Liver (tissue), 3 donors: ENCODE results near the gene CFAP69.

Experiments used
- ATF3 ChIP-seq: IDR thresholded peaks from 2 replicates; pipeline ENCODE4 v1.6.1; 2016; ENCODE audit warnings: antibody characterized with exemption
- CTCF ChIP-seq: fragments of 150-350 bp; IDR thresholded peaks from 2 replicates; pipeline ENCODE4 v1.5.1; 2017; ENCODE audit warnings: improper control_type of control experiment, low read depth, low read length; ENCODE audit not compliant: missing input control
- EGR1 ChIP-seq, 2 donors: IDR thresholded peaks; 2 replicates each; pipeline ENCODE4 v1.6.1; 2016 to 2018; ENCODE audit warnings: antibody characterized with exemption in 2 of 2, low read depth in 2 of 2
- FOXA1 ChIP-seq: IDR thresholded peaks from 2 replicates; pipeline ENCODE4 v1.6.1; 2016; ENCODE audit warnings: antibody characterized with exemption
- HNF4A ChIP-seq, 2 donors: conservative IDR thresholded peaks; 2 replicates each; pipeline ENCODE4 v1.6.1; 2016; ENCODE audit warnings: antibody characterized with exemption in 2 of 2, mild to moderate bottlenecking in 2 of 2
- JUND ChIP-seq, 2 donors: IDR thresholded peaks; 2 replicates each; pipeline ENCODE4 v1.6.1; 2016; ENCODE audit warnings: antibody characterized with exemption in 2 of 2
- RAD21 ChIP-seq, 2 donors: IDR thresholded peaks; 2 replicates each; pipeline ENCODE4 v1.6.1; 2016; ENCODE audit warnings: antibody characterized with exemption in 2 of 2, mild to moderate bottlenecking in 2 of 2
- RXRA ChIP-seq, 2 donors: IDR thresholded peaks; 2 replicates each; pipeline ENCODE4 v1.6.1; 2017 to 2018; ENCODE audit warnings: antibody characterized with exemption in 2 of 2, mild to moderate bottlenecking in 1 of 2
- YY1 ChIP-seq: IDR thresholded peaks from 2 replicates; pipeline ENCODE4 v1.6.1; 2016; ENCODE audit warnings: antibody characterized with exemption, mild to moderate bottlenecking
- donor health status: healthy.
- donor health status: healthy.

- no peak for TF ChIP-seq EGR1 (IDR thresholded peaks at IDR 0.05; ENCODE audit: low read depth in 2 of 2)
- TF ChIP-seq CTCF, result no peak
- TF ChIP-seq JUND (IDR thresholded peaks at IDR 0.05), result no peak
- no peak for TF ChIP-seq YY1
- TF ChIP-seq RAD21 (IDR thresholded peaks at IDR 0.05), result no peak
- TF ChIP-seq HNF4A (conservative IDR thresholded peaks at IDR 0.05), result no peak
- no peak for TF ChIP-seq FOXA1
- TF ChIP-seq RXRA (IDR thresholded peaks at IDR 0.05), result peak; percentile 5 to 20
- TF ChIP-seq ATF3, result no peak
Observed at GRCh38 chr7:90311175-90311574, 66.2 kb downstream of the CFAP69 start.
